Tibial nerve (tissue), 4 donors: Measurements from ENCODE around the gene MZT2A. TPM values are rescaled to one million over a fixed set of nuclear protein-coding genes. Genes with fewer than 3 reads are reported as not detected.
"Not testable (repeated sequence)": the region's sequence is repeated elsewhere in the genome, so short reads cannot be mapped to it uniquely, and the experiment has no call there.

Experiments used
- DNase-seq, 2 donors: peaks; one replicate each; pipeline ENCODE4 v3.0.0-alpha.2; 2019; ENCODE audit warnings: low spot score in 2 of 2
- H3K27ac ChIP-seq, 4 donors: fragments of 200-600 bp; sonication (generic) in 3 of 4; one replicate each; pipeline ENCODE4 v1.5.1; 2017 to 2019; ENCODE audit warnings: mild to moderate bottlenecking in 1 of 4
- H3K27me3 ChIP-seq, 2 donors: fragments of 200-600 bp; sonication (generic) in 1 of 2; one replicate each; pipeline versions ENCODE4 v1.5.1 to v1.6.0; 2017 to 2019
- H3K36me3 ChIP-seq, 3 donors: fragments of 200-600 bp; sonication (generic); one replicate each; pipeline ENCODE4 v1.5.1; 2018 to 2019
- H3K4me1 ChIP-seq, 4 donors: fragments of 200-600 bp; sonication (generic) in 3 of 4; one replicate each; pipeline ENCODE4 v1.5.1; 2017 to 2019
- H3K4me3 ChIP-seq, 4 donors: fragments of 200-600 bp; sonication (generic) in 3 of 4; one replicate each; pipeline ENCODE4 v1.5.1; 2017 to 2019; ENCODE audit warnings: mild to moderate bottlenecking in 1 of 4, moderate library complexity in 1 of 4
- H3K9me3 ChIP-seq, 4 donors: fragments of 200-600 bp; sonication (generic) in 3 of 4; one replicate each; pipeline ENCODE4 v1.5.1; 2017 to 2019
- WGBS, 2 donors: methylation state at CpG; one replicate each; pipeline ENCODE4 v1.1.5; 2018; 5-methylcytosine and 5-hydroxymethylcytosine counted together
- total RNA-seq, 4 donors: library from RNA; depleted of rRNA; stranded (reverse); fragments of >200 nt; gene quantifications; one replicate each; pipeline ENCODE4 v1.1.0, GENCODE V29; 2016

The MZT2A gene
- total RNA-seq, 4 donors from 2014 or later, result 73.5 to 143 (median 114) TPM

DNA sequence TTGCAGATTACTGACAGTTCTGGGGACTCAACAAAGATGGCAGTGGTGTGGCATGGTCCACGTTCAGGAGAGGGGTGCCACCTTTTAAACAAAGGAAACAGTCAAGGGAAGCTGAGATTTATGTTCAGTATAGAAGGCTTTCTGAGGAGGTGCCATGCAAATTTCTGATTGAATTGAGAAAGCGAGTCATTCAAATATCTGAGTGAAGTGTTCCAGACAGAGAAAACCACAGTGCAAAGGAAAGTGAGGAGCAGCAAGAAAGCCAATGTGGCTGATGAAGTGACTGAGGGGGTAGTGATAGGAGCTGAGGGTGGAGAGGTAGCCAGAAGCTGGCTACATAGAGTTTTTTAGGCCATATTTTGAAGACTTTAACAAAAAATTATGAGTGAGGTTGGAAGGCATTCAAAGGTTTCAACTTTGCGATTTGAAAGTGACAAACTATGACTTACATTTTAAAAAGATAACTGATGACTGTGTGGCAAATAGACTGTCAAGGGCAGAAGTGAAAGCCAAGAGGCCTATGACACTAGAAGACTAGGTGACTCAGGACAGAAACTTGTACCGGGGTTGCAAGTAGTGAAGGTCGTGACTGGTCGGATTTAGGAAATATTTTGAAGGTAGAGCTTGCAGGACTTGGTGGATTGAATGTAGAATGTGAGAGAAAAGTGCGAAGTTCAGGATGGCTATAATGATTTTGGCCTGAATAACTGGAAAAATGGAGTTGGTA, 51.3 kb downstream of the MZT2A start:
- not testable (repeated sequence) for H3K9me3 ChIP-seq, H3K4me1 ChIP-seq
- 71 to 83% methylated on average over 7 of the region's 7 CpGs for WGBS, 2 donors

More for the DNA sequence above, 51.3 kb downstream of the MZT2A start:
- H3K4me3 ChIP-seq, H3K27ac ChIP-seq, H3K27me3 ChIP-seq, H3K36me3 ChIP-seq, DNase-seq: not testable (repeated sequence)

Other genes with a start within 250 kb of the MZT2A start
- gene RAB6D, start 128.2 kb downstream of the MZT2A start, total RNA-seq, result not detected
- not detected for gene TUBA3D, start 16.3 kb downstream of the MZT2A start, total RNA-seq
- 10 to 100 TPM; 19.5 to 50.2 (median 34.1) TPM for gene CCDC74A, start 35.5 kb upstream of the MZT2A start, total RNA-seq